CD8-positive, alpha-beta memory T cell (primary cell): Measurements from ENCODE around the gene RASD2. TPM values are rescaled to one million over a fixed set of nuclear protein-coding genes. Genes with fewer than 3 reads are reported as not detected.

Experiments
- CTCF ChIA-PET: fragments of 350-600 bp; sonication (Branson Sonifier 250); formaldehyde crosslinking; loops from one replicate; lab custom pipeline; 2021; ENCODE audit warnings: antibody characterized with exemption; lab: Charles Lee
- POLR2A ChIA-PET: fragments of 350-600 bp; sonication (Branson Sonifier 250); formaldehyde crosslinking; loops from one replicate; lab custom pipeline; 2021; ENCODE audit warnings: antibody characterized with exemption; lab: Charles Lee
- DNase-seq, 5 donors: peaks; one replicate each; pipeline versions ENCODE4 v3.0.0 to v3.0.0-alpha.2; 2020 to 2022; ENCODE audit warnings: mixed read lengths in 1 of 5
- H3K27ac ChIP-seq: one replicate; pipeline ENCODE4 v1.7.0; 2013; ENCODE audit warnings: low read depth, mild to moderate bottlenecking, low read length, moderate library complexity
- H3K27me3 ChIP-seq: 2 replicates; pipeline ENCODE4 v1.7.0; 2013; ENCODE audit warnings: low read length, mild to moderate bottlenecking; ENCODE audit not compliant: insufficient read depth, poor library complexity, severe bottlenecking
- H3K36me3 ChIP-seq: 2 replicates; pipeline ENCODE4 v1.7.0; 2013; ENCODE audit warnings: mild to moderate bottlenecking, low read length, moderate library complexity; ENCODE audit not compliant: insufficient read depth
- H3K4me1 ChIP-seq: 2 replicates; pipeline ENCODE4 v1.7.0; 2013; ENCODE audit warnings: mild to moderate bottlenecking, low read length, moderate library complexity; ENCODE audit not compliant: insufficient read depth
- H3K4me3 ChIP-seq: 2 replicates; pipeline ENCODE4 v1.7.0; 2013; ENCODE audit warnings: mild to moderate bottlenecking, low read length
- H3K9me3 ChIP-seq: 2 replicates; pipeline ENCODE4 v1.7.0; 2013; ENCODE audit warnings: mild to moderate bottlenecking, low read length
- H3K27ac Mint-ChIP-seq, 8 donors: one replicate each; pipeline ENCODE4 v1.8.0; 2020 to 2021; ENCODE audit warnings: mixed read lengths in 8 of 8, mild to moderate bottlenecking in 6 of 8, inconsistent platforms in 3 of 8, moderate library complexity in 3 of 8
- H3K27me3 Mint-ChIP-seq, 2 donors: one replicate each; pipeline ENCODE4 v1.8.0; 2020 to 2021; ENCODE audit warnings: mixed read lengths in 2 of 2, mild to moderate bottlenecking in 1 of 2, moderate library complexity in 1 of 2
- H3K36me3 Mint-ChIP-seq, 3 donors: one replicate each; pipeline ENCODE4 v1.8.0; 2020 to 2021; ENCODE audit warnings: mixed read lengths in 3 of 3, inconsistent platforms in 1 of 3, mild to moderate bottlenecking in 1 of 3
- H3K4me1 Mint-ChIP-seq, 3 donors: one replicate each; pipeline ENCODE4 v1.8.0; 2020 to 2021; ENCODE audit warnings: mixed read lengths in 3 of 3, inconsistent platforms in 1 of 3, mild to moderate bottlenecking in 1 of 3
- H3K4me3 Mint-ChIP-seq, 7 donors: one replicate each; pipeline ENCODE4 v1.8.0; 2020 to 2021; ENCODE audit warnings: mixed read lengths in 7 of 7, mild to moderate bottlenecking in 6 of 7, moderate library complexity in 4 of 7, inconsistent platforms in 2 of 7
- H3K9me3 Mint-ChIP-seq, 5 donors: one replicate each; pipeline ENCODE4 v1.8.0; 2020 to 2022; ENCODE audit warnings: mixed read lengths in 5 of 5, mild to moderate bottlenecking in 3 of 5, moderate library complexity in 2 of 5, inconsistent platforms in 1 of 5
- polyA plus RNA-seq: library from polyadenylated mRNA; unstranded; fragments of 300-500 nt; fragmentation: Illumina TruSeq; gene quantifications from one replicate; pipeline ENCODE4 v1.2.3, GENCODE V29; 2021
- total RNA-seq, 2 experiments: library from RNA; stranded (reverse); gene quantifications; one replicate each; pipeline ENCODE4 v1.2.3, GENCODE V29; 2021

RASD2 gene
- total and polyA plus RNA-seq, 3 experiments from 2014 or later, result 0.09 to 0.24 TPM; not detected in 1

DNA sequence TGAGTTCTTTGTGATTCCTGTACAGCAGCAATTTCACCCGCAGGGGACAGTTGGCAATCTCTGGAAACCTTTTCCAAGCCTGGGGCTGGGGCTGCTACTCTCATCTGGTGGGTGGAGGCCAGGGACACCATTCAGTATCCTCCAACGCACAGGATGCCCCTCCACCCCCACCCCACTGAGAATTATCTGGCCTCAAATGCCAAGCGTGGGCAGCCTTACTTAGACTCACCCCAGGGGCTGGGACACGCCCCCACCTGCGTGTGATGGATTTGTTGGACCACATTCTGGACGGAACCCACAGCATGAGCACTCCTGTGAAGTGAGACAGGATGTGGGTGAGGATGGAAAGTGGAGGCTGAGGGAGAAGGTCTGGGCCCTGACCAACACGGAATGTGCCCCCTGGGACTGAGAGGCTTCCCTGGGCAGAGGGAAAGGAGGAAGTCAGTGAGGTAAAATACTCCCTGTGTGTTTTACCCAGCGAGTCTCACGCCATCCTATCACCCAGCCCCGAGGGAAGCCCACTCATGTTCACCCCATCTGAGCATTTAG lies 13.7 kb downstream of the RASD2 start:
- H3K27ac Mint-ChIP-seq, result no peak overlapping the region
- H3K27ac ChIP-seq, result no peak overlapping the region
- DNase-seq, result no peak
- peaks cover 0 to 12% of the 10 kb centered on the region in 2 donors for H3K27me3 Mint-ChIP-seq
- peaks cover 11% of the 10 kb centered on the region for H3K4me1 ChIP-seq
- H3K4me1 Mint-ChIP-seq, result peaks cover 13 to 19% (median 16%) of the 10 kb centered on the region in 3 donors
- no peaks in the 10 kb centered on the region for H3K9me3 Mint-ChIP-seq
- ChIA-PET CTCF (no interaction called here), POLR2A (no interaction called here)
- H3K9me3 ChIP-seq, result no peaks in the 10 kb centered on the region
- no peaks in the 10 kb centered on the region for H3K36me3 ChIP-seq
- H3K27me3 ChIP-seq, result no peaks in the 10 kb centered on the region
- no peak overlapping the region for H3K4me3 ChIP-seq
- no peak overlapping the region for H3K4me3 Mint-ChIP-seq
- no peaks in the 10 kb centered on the region for H3K36me3 Mint-ChIP-seq

DNA sequence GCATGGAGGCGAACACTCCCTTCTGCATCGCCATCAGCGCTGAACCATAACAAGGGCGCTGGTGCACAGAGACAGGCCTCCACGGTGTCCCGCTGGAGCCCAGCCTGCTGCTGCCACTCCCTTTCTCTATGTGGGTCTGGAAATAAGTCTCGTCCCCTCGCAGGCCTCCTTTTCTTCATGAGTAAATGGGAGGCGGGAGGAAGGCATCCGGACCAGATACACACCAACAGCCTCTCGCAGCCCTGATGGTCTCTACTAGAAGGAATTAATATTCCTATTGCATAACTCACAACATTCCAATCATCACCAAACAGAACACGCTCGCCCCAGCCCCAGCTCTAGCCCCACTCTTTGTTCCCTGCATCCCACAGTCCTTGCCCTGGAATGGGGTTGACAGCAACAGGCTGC lies 14.9 kb downstream of the RASD2 start:
- no peak for DNase-seq
- H3K4me1 ChIP-seq, result peaks cover 11% of the 10 kb centered on the region
- H3K9me3 ChIP-seq, result no peaks in the 10 kb centered on the region
- H3K36me3 ChIP-seq, result no peaks in the 10 kb centered on the region
- no peak overlapping the region for H3K27ac ChIP-seq
- H3K4me3 ChIP-seq, result no peak overlapping the region
- H3K27me3 Mint-ChIP-seq, result peaks cover 3 to 18% of the 10 kb centered on the region in 2 donors
- ChIA-PET POLR2A (no interaction called here), CTCF (no interaction called here)
- H3K4me1 Mint-ChIP-seq, result peaks cover 13 to 19% (median 16%) of the 10 kb centered on the region in 3 donors
- H3K36me3 Mint-ChIP-seq, result no peaks in the 10 kb centered on the region
- no peak overlapping the region for H3K4me3 Mint-ChIP-seq
- no peaks in the 10 kb centered on the region for H3K9me3 Mint-ChIP-seq
- peak overlapping the region in 1 of 8 donors; percentile 84 for H3K27ac Mint-ChIP-seq
- peaks cover under 1% of the 10 kb centered on the region for H3K27me3 ChIP-seq

DNA sequence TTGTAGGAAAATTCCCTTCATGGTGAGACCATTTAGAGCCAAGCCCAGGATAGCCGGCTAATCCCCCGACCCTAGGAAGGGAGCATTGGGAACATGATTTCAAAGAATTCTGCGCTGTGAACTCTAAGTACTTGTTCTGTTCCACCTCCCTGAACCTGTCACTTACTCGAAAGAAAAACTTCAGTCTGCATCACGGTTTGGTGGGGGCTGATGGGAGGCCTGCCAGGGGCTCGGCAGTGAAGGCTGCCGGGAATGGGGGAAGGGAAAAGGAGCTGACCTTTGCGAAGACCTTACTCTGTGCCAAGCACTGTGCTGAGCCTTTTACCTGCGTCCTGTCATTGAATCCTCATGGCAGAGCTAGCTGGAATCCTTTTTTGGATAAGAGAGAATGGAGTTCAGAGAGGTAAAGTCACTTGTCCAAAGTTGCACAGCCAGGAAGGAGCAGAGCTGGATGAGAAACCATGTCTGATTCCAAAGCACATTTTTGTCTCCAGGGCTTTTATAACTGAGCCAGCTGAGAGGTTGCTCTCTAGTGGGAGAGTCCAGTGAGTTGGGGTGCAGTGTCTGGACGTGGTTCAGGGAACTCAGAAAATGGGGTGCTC lies 15.4 kb downstream of the RASD2 start:
- peaks cover 11% of the 10 kb centered on the region for H3K4me1 ChIP-seq
- Mint-ChIP-seq H3K9me3 (no peaks in the 10 kb centered on the region), H3K4me1 (peaks cover 13 to 19% (median 16%) of the 10 kb centered on the region in 3 donors), H3K27ac (no peak overlapping the region), H3K27me3 (peaks cover 7 to 23% of the 10 kb centered on the region in 2 donors), H3K36me3 (no peaks in the 10 kb centered on the region), H3K4me3 (no peak overlapping the region)
- H3K27me3 ChIP-seq, result peaks cover 4% of the 10 kb centered on the region
- H3K4me3 ChIP-seq, result no peak overlapping the region
- POLR2A ChIA-PET, result no interaction called here
- no peak for DNase-seq
- no peak overlapping the region for H3K27ac ChIP-seq
- CTCF ChIA-PET, result no interaction called here
- no peaks in the 10 kb centered on the region for H3K36me3 ChIP-seq
- no peaks in the 10 kb centered on the region for H3K9me3 ChIP-seq

DNA sequence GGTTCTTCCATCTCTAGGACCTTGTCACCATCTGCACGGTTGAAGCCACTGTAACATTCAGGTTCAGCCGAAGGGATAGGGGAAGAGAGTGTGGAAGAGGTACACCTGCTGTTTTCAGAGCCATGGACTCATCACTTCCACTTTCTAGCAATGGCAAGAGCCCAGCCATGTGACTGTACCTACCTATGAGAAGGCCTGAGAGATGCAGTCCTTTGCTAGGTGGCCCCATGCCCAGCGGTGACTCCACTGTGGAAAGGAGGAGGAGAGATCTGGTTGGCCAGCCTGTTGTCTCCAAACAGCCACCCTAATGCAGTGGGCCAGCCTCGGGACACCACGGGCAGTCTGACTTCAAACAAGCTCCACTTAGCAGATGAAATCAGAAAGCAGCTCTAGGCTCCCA lies 16.0 kb downstream of the RASD2 start:
- Histone ChIP-seq H3K4me1 (peaks cover 11% of the 10 kb centered on the region), H3K36me3 (no peaks in the 10 kb centered on the region), H3K4me3 (no peak overlapping the region), H3K9me3 (no peaks in the 10 kb centered on the region), H3K27ac (no peak overlapping the region), H3K27me3 (peaks cover 4% of the 10 kb centered on the region)
- Mint-ChIP-seq H3K4me3 (no peak overlapping the region), H3K27ac (peak overlapping the region in 1 of 8 donors; percentile 12), H3K4me1 (peaks cover 13 to 19% (median 16%) of the 10 kb centered on the region in 3 donors), H3K36me3 (no peaks in the 10 kb centered on the region), H3K27me3 (peaks cover 12 to 30% of the 10 kb centered on the region in 2 donors), H3K9me3 (no peaks in the 10 kb centered on the region)
- CTCF ChIA-PET, result no interaction called here
- DNase-seq, result no peak
- POLR2A ChIA-PET, result no interaction called here

DNA sequence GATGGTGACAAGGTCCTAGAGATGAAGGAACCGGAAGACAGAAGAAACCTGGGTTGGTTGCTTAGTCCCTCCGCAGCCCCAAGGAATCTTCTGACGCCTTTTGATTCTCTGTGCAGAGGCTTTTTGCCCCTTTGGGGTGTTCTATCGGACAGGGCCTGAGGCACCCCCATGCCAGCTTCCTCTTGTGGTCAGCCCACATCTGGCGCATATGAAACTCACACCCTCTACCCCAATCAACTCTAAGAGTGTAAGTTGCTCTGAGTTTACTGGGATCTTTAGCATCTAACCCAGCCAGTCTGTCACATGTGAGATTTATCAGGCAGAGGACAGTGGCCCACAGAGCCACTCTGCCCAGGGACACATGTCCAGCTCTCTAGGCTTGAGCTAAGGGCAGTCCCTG lies 17.4 kb downstream of the RASD2 start:
- peaks cover 4% of the 10 kb centered on the region for H3K27me3 ChIP-seq
- Mint-ChIP-seq H3K36me3 (no peaks in the 10 kb centered on the region), H3K4me3 (no peak overlapping the region)

DNA sequence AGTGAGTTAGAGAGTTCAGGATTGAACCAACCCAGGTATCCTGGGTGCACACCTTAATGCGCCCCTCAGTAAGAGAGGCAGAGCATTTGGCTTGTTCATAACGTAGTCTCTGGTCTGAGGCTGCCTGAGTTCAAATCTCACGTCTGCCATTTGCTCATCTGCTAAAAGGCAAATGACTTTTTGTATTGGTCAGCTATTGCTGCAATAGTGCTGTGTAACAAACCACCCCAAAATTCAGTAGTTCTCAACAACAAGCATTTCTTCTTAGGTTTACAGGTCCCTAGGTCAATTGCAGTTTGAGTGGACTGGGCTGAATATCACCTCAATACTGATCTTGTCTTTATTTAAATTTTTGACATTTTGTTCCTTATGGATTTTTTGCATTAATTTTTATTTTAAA lies 18.1 kb downstream of the RASD2 start:
- no peaks in the 10 kb centered on the region for H3K36me3 Mint-ChIP-seq
- H3K9me3 ChIP-seq, result no peaks in the 10 kb centered on the region
- no peak overlapping the region for H3K4me3 Mint-ChIP-seq
- H3K4me1 ChIP-seq, result no peaks in the 10 kb centered on the region
- CTCF ChIA-PET, result interaction anchor here (1.3 kb wide), 1 partner anchor 24 kb away, joined by 3 read pairs; no protein-coding TSS in a partner anchor
- H3K9me3 Mint-ChIP-seq, result no peaks in the 10 kb centered on the region
- peaks cover 4% of the 10 kb centered on the region for H3K27me3 ChIP-seq
- peaks cover under 1 to 3% (median 2%) of the 10 kb centered on the region in 3 donors for H3K4me1 Mint-ChIP-seq
- no peak overlapping the region for H3K27ac ChIP-seq
- no peak for DNase-seq
- H3K4me3 ChIP-seq, result no peak overlapping the region
- H3K27ac Mint-ChIP-seq, result no peak overlapping the region
- no peaks in the 10 kb centered on the region for H3K36me3 ChIP-seq
- peaks cover 18 to 45% of the 10 kb centered on the region in 2 donors for H3K27me3 Mint-ChIP-seq
- POLR2A ChIA-PET, result no interaction called here

More for the DNA sequence above, 17.4 kb downstream of the RASD2 start:
- no peaks in the 10 kb centered on the region for H3K9me3 Mint-ChIP-seq
- H3K4me1 Mint-ChIP-seq, result peaks cover 5 to 10% (median 7%) of the 10 kb centered on the region in 3 donors
- no peaks in the 10 kb centered on the region for H3K9me3 ChIP-seq
- no peak overlapping the region for H3K27ac ChIP-seq
- no peak overlapping the region for H3K4me3 ChIP-seq
- H3K27ac Mint-ChIP-seq, result no peak overlapping the region
- DNase-seq, result no peak
- peaks cover 18 to 38% of the 10 kb centered on the region in 2 donors for H3K27me3 Mint-ChIP-seq
- H3K4me1 ChIP-seq, result peaks cover 3% of the 10 kb centered on the region
- ChIA-PET POLR2A (no interaction called here), CTCF (interaction anchor here (1.3 kb wide), 1 partner anchor 25 kb away, joined by 3 read pairs; no protein-coding TSS in a partner anchor)
- H3K36me3 ChIP-seq, result no peaks in the 10 kb centered on the region

DNA sequence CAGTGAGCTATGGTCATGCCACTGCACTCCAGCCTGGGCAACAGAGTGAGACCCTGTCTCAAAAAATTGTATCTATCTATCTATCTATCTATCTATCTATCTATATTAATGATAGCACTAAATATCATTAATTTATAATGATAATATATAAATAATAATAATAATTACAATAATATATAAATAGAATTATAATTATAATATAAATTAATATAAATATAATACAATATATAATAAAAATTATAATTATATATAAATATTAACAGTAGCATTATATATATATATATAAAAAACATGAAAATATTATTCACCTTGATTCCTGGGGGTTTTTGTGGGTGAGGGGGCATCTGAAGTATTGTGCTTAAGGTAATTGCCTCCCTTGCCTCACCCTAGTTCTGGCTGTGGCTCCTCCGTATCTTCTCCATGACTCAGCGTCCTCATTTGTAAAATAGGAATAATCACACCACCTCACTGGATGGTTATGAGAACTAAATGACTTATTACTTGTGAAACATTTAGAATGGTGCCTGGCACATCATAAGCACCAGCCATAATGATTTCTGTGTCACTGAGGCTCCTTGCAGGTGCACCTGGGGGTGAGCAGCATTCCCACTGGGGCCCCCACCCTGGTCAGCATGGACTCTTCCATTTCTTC lies 18.8 kb downstream of the RASD2 start:
- Mint-ChIP-seq H3K27ac (no peak overlapping the region), H3K4me1 (no peaks in the 10 kb centered on the region), H3K4me3 (peak overlapping the region in 1 of 7 donors; percentile 27), H3K27me3 (peaks cover 18 to 49% of the 10 kb centered on the region in 2 donors), H3K36me3 (no peaks in the 10 kb centered on the region), H3K9me3 (no peaks in the 10 kb centered on the region)
- no peaks in the 10 kb centered on the region for H3K4me1 ChIP-seq
- ChIA-PET CTCF (no interaction called here), POLR2A (no interaction called here)
- no peak overlapping the region for H3K27ac ChIP-seq
- no peak overlapping the region for H3K4me3 ChIP-seq
- H3K36me3 ChIP-seq, result no peaks in the 10 kb centered on the region
- peaks cover 4% of the 10 kb centered on the region for H3K27me3 ChIP-seq
- DNase-seq, result no peak
- no peaks in the 10 kb centered on the region for H3K9me3 ChIP-seq

DNA sequence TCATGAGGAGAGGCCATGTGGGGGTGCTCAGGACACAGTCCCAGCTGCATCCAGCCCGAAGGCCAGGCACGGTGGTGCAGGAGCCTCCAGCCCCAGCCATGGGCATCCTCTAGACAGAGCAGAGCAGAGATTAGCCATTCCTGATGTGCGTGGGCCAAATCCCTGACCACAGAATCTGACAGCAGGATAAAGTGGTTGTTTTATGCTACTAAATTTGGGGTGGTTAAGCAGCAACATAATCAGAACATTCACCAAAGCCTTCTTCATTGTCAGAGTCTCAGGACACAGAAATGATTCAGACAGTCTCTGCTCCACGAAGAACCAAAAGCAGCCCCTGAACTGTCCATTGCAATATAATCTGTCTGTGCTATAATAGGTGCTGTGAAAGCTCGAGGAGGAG lies 19.7 kb downstream of the RASD2 start:
- Mint-ChIP-seq H3K4me1 (no peaks in the 10 kb centered on the region), H3K27ac (no peak overlapping the region), H3K27me3 (peaks cover 18 to 56% of the 10 kb centered on the region in 2 donors), H3K36me3 (no peaks in the 10 kb centered on the region), H3K4me3 (no peak overlapping the region), H3K9me3 (no peaks in the 10 kb centered on the region)
- Histone ChIP-seq H3K9me3 (no peaks in the 10 kb centered on the region), H3K36me3 (no peaks in the 10 kb centered on the region), H3K4me1 (no peaks in the 10 kb centered on the region), H3K27ac (no peak overlapping the region), H3K4me3 (no peak overlapping the region), H3K27me3 (peaks cover 4% of the 10 kb centered on the region)
- ChIA-PET POLR2A (no interaction called here), CTCF (no interaction called here)
- DNase-seq, result no peak
